Effector memory CD8-positive, alpha-beta T cell (primary cell): Measurements from ENCODE around the gene KRTAP4-6.
"Not testable (repeated sequence)": the region's sequence is repeated elsewhere in the genome, so short reads cannot be mapped to it uniquely, and the experiment has no call there.

ENCODE experiments used
- ATAC-seq: fragments of 150-1000 bp; cut with Tn5 transposase; replicated peaks from 2 replicates; pipeline ENCODE4 v1.10.0; 2021; ENCODE audit warnings: mild to moderate bottlenecking, moderate library complexity
- DNase-seq, 3 experiments: peaks; one replicate each; pipeline ENCODE4 v3.0.0; 2021
- H3K27ac Mint-ChIP-seq, 2 donors: one replicate each; pipeline ENCODE4 v1.8.0; 2022; ENCODE audit warnings: mild to moderate bottlenecking in 2 of 2, mixed read lengths in 2 of 2, moderate library complexity in 2 of 2
- H3K27me3 Mint-ChIP-seq, 2 donors: one replicate each; pipeline ENCODE4 v1.8.0; 2022; ENCODE audit warnings: mixed read lengths in 2 of 2
- H3K36me3 Mint-ChIP-seq: one replicate; pipeline ENCODE4 v1.8.0; 2022; ENCODE audit warnings: mild to moderate bottlenecking, moderate library complexity, mixed read lengths; ENCODE audit not compliant: insufficient read depth
- H3K4me1 Mint-ChIP-seq, 2 donors: one replicate each; pipeline ENCODE4 v1.8.0; 2022; ENCODE audit warnings: low read depth in 2 of 2, mixed read lengths in 2 of 2
- H3K4me3 Mint-ChIP-seq, 2 donors: one replicate each; pipeline ENCODE4 v1.8.0; 2022; ENCODE audit warnings: mild to moderate bottlenecking in 2 of 2, mixed read lengths in 2 of 2, moderate library complexity in 2 of 2
- H3K9me3 Mint-ChIP-seq, 2 donors: one replicate each; pipeline ENCODE4 v1.8.0; 2022; ENCODE audit warnings: mixed read lengths in 2 of 2

KRTAP4-6 gene

GRCh38 chr17:41163828-41164227 lies 23.5 kb upstream of the KRTAP4-6 start:
- Mint-ChIP-seq H3K36me3 (no peaks in the 10 kb centered on the region), H3K9me3 (no peaks in the 10 kb centered on the region), H3K4me3 (no peak overlapping the region), H3K27ac (no peak overlapping the region), H3K27me3 (peaks cover 17 to 29% of the 10 kb centered on the region in 2 donors), H3K4me1 (peaks cover 0 to 2% of the 10 kb centered on the region in 2 donors)
- DNase-seq, result no peak
- ATAC-seq, result no peak

- H3K4me3 Mint-ChIP-seq, result no peak within 1 kb of the TSS
- H3K27ac Mint-ChIP-seq, result no peak within 1 kb of the TSS
- no peaks in the 10 kb centered on the region for H3K4me1 Mint-ChIP-seq
- no peak for DNase-seq
- H3K9me3 Mint-ChIP-seq, result no peaks in the 10 kb centered on the region
- no peak for ATAC-seq
- peaks cover 47 to 57% of the 10 kb centered on the region in 2 donors for H3K27me3 Mint-ChIP-seq
- H3K36me3 Mint-ChIP-seq, result no peaks in the 10 kb centered on the region
Measured at GRCh38 chr17:41160648-41161047, 20.3 kb upstream of the KRTAP4-6 start, which contains the start of gene KRTAP4-4. Gene KRTAP4-4, minus strand, starts transcription at chr17:41160748. Its CDS starts 57 bp downstream, at chr17:41160691.

DNA sequence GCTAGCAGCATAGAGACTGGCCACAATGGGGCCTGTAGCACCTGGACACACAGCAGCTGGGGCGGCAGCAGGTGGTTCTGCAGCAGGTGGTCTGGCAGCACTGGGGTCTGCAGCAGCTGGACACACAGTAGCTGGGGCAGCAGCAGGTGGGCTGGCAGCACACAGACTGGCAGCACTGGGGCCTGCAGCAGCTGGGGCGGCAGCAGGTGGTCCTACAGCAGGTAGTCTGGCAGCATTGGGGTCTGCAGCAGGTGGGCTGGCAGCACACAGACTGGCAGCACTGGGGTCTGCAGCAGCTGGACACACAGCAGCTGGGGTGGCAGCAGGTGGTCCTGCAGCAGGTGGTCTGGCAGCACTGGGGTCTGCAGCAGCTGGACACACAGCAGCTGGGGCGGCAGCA lies 19.8 kb upstream of the KRTAP4-6 start:
- H3K9me3 Mint-ChIP-seq, H3K27ac Mint-ChIP-seq: not testable (repeated sequence)

GRCh38 chr17:41153856-41154255 lies 13.5 kb upstream of the KRTAP4-6 start:
- peaks cover 0 to 2% of the 10 kb centered on the region in 2 donors for H3K4me1 Mint-ChIP-seq
- no peak overlapping the region for H3K4me3 Mint-ChIP-seq
- no peak overlapping the region for H3K27ac Mint-ChIP-seq
- peaks cover 50 to 58% of the 10 kb centered on the region in 2 donors for H3K27me3 Mint-ChIP-seq
- DNase-seq (no peak), ATAC-seq (no peak)
- H3K9me3 Mint-ChIP-seq, result no peaks in the 10 kb centered on the region
- peaks cover 3% of the 10 kb centered on the region for H3K36me3 Mint-ChIP-seq

More for the DNA sequence above, 19.8 kb upstream of the KRTAP4-6 start:
- not testable (repeated sequence) for H3K4me1 Mint-ChIP-seq, H3K36me3 Mint-ChIP-seq, DNase-seq, H3K4me3 Mint-ChIP-seq, ATAC-seq
- H3K27me3 Mint-ChIP-seq, result peaks cover 48 to 60% of the 10 kb centered on the region in 2 donors

GRCh38 chr17:41151525-41151924 lies 11.2 kb upstream of the KRTAP4-6 start:
- no peaks in the 10 kb centered on the region for H3K9me3 Mint-ChIP-seq
- DNase-seq, result no peak
- H3K4me1 Mint-ChIP-seq, result peaks cover 0 to 2% of the 10 kb centered on the region in 2 donors
- H3K27ac Mint-ChIP-seq, result no peak overlapping the region
- ATAC-seq, result no peak
- peaks cover 3% of the 10 kb centered on the region for H3K36me3 Mint-ChIP-seq
- peaks cover 33 to 42% of the 10 kb centered on the region in 2 donors for H3K27me3 Mint-ChIP-seq
- no peak overlapping the region for H3K4me3 Mint-ChIP-seq

DNA sequence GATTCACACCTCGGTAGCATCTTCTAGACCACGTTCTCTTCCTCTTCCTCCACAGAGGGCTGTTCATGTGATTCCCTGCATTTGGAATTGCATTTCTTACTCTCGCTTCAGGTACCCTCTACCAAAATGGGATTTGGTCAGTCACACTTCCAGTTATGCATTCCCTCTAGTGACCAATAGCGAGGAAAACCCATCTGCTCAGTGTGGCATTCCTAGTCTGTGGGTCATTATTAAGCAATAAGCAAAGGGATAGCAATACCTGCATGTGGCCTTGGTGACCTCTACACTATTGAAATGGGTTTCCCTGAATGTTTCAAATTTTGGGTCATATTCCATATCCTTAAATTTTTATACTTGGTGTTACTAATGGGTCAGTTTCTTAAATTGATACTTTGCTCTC lies 9.7 kb upstream of the KRTAP4-6 start:
- DNase-seq, result no peak
- Mint-ChIP-seq H3K27me3 (peaks cover 30% of the 10 kb centered on the region in 2 donors), H3K27ac (no peak overlapping the region), H3K4me3 (no peak overlapping the region), H3K36me3 (peaks cover 3% of the 10 kb centered on the region), H3K9me3 (no peaks in the 10 kb centered on the region), H3K4me1 (peaks cover 0 to 2% of the 10 kb centered on the region in 2 donors)
- no peak for ATAC-seq

DNA sequence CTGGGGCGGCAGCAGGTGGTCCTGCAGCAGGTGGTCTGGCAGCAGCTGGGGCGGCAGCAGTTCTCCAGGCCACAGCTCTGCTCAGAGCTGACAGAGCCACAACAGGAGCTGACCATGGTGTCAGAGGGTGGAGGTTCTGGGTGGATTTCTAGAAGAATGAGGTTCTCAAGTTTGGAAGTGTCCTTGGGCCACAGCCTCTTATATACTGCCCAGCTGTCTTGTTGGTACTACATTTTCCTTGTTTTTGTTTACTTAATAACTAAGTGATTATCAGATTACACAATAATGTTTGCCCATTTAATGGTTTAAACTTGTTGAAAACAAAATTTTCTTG lies 9.3 kb upstream of the KRTAP4-6 start, which contains the start of gene KRTAP4-5:
Gene KRTAP4-5 (minus strand): TSS at position 174 of the 334 bp plus-strand sequence. CDS start 58 bp downstream, at position 116.
- Mint-ChIP-seq H3K27me3 (peaks cover 28 to 29% of the 10 kb centered on the region in 2 donors), H3K9me3 (no peaks in the 10 kb centered on the region), H3K27ac (no peak within 1 kb of the TSS), H3K4me3 (no peak within 1 kb of the TSS), H3K4me1 (peaks cover 0 to 2% of the 10 kb centered on the region in 2 donors), H3K36me3 (peaks cover 3% of the 10 kb centered on the region)
- no peak for DNase-seq
- ATAC-seq, result no peak

- DNase-seq, H3K36me3 Mint-ChIP-seq, H3K27ac Mint-ChIP-seq, H3K4me3 Mint-ChIP-seq, H3K4me1 Mint-ChIP-seq, ATAC-seq, H3K9me3 Mint-ChIP-seq: not testable (repeated sequence)
- H3K27me3 Mint-ChIP-seq, result peaks cover 23 to 24% of the 10 kb centered on the region in 2 donors
Measured at GRCh38 chr17:41148971-41149651, 8.8 kb upstream of the KRTAP4-6 start.

- peaks cover 4 to 11% of the 10 kb centered on the region in 2 donors for H3K9me3 Mint-ChIP-seq
- H3K4me3 Mint-ChIP-seq, result no peak overlapping the region
- no peak overlapping the region for H3K27ac Mint-ChIP-seq
- H3K36me3 Mint-ChIP-seq, result peaks cover 3% of the 10 kb centered on the region
- ATAC-seq (no peak), DNase-seq (no peak)
- peaks cover 0 to 2% of the 10 kb centered on the region in 2 donors for H3K4me1 Mint-ChIP-seq
- H3K27me3 Mint-ChIP-seq, result peaks cover 12 to 16% of the 10 kb centered on the region in 2 donors
Measured at GRCh38 chr17:41147531-41148204, 7.3 kb upstream of the KRTAP4-6 start.

DNA sequence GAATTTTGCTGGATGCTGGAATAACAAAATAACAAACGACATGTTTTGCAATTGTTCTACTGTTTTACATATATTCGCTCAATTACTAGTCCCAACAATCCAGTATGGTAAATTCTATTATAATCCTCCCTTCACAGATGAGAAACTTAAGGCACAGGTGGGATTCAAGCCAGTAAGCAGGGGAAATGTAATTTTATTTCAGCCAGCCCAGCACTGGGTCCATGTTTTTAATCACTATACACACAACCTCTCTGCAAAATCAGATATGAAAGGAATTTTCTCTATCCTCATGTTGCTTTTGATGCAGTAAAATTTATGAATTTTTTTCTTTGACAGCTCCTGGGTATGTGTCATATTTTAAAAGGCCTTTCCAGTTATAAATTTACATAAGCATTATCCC lies 4.9 kb upstream of the KRTAP4-6 start:
- Mint-ChIP-seq H3K36me3 (peaks cover 3% of the 10 kb centered on the region), H3K27me3 (peaks cover 20 to 23% of the 10 kb centered on the region in 2 donors), H3K9me3 (peaks cover 4 to 15% of the 10 kb centered on the region in 2 donors), H3K4me1 (peaks cover 0 to 2% of the 10 kb centered on the region in 2 donors), H3K27ac (no peak overlapping the region), H3K4me3 (no peak overlapping the region)
- no peak for DNase-seq
- no peak for ATAC-seq

- no peak overlapping the region for H3K27ac Mint-ChIP-seq
- peaks cover 0 to 2% of the 10 kb centered on the region in 2 donors for H3K4me1 Mint-ChIP-seq
- DNase-seq (no peak), ATAC-seq (no peak)
- peaks cover 24% of the 10 kb centered on the region in 2 donors for H3K27me3 Mint-ChIP-seq
- H3K4me3 Mint-ChIP-seq, result no peak overlapping the region
- H3K9me3 Mint-ChIP-seq, result peaks cover 4 to 17% of the 10 kb centered on the region in 2 donors
- peaks cover 3% of the 10 kb centered on the region for H3K36me3 Mint-ChIP-seq
Measured at GRCh38 chr17:41144846-41145245, 4.5 kb upstream of the KRTAP4-6 start.

GRCh38 chr17:41141361-41141760 lies 1.0 kb upstream of the KRTAP4-6 start:
- H3K4me1 Mint-ChIP-seq, result no peaks in the 10 kb centered on the region
- no peak for ATAC-seq
- H3K27me3 Mint-ChIP-seq, result peaks cover 18 to 34% of the 10 kb centered on the region in 2 donors
- H3K4me3 Mint-ChIP-seq, result no peak overlapping the region
- peaks cover 6 to 22% of the 10 kb centered on the region in 2 donors for H3K9me3 Mint-ChIP-seq
- no peak overlapping the region for H3K27ac Mint-ChIP-seq
- DNase-seq, result no peak
- no peaks in the 10 kb centered on the region for H3K36me3 Mint-ChIP-seq

GRCh38 chr17:41139865-41140264 lies 479 bp downstream of the KRTAP4-6 start:
- H3K36me3 Mint-ChIP-seq, H3K27ac Mint-ChIP-seq, H3K4me3 Mint-ChIP-seq, DNase-seq, ATAC-seq, H3K4me1 Mint-ChIP-seq: not testable (repeated sequence)
- Mint-ChIP-seq H3K9me3 (peaks cover 6 to 22% of the 10 kb centered on the region in 2 donors), H3K27me3 (peaks cover 13 to 34% of the 10 kb centered on the region in 2 donors)
